Activated CD4-positive, alpha-beta T cell treated with anti-CD3 and anti-CD28 coated beads, Interleukin-2, amount 50 U/mL, for 48 hours (primary cell): ENCODE measurements around the gene RNF111.
"Not testable (repeated sequence)": the region's sequence is repeated elsewhere in the genome, so short reads cannot be mapped to it uniquely, and the experiment has no call there.

ENCODE experiments used
- DNase-seq, 2 experiments: peaks; one replicate each; pipeline ENCODE4 v3.0.0-alpha.2; 2020

RNF111 gene

DNA sequence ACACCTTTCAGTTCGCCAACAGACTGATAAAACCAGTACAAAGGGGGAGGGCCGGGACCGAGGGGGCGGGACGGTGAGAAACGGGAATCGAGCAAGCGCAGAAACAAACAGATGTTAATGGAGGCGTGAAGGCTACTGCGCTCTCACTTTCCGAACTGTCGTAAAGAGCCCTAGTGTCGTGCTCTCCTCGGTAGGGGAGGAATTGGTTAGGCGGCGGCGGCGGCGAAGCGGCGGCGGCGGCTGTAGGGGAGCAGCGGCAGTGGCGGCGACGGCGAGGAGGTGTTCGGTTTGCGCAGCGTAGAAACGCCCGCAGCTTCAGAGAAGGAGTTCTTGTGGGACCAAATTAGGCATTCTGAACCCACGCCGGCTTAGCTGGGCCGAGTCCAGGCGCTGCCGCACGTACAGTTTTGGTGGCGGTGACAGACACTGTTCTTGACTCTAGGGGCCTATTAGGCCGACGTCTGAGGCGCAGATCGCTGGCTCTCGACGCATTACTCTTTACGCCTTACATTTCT is at the start of gene RNF111:
TSS of gene RNF111 (plus strand) at position 173 of the 515 bp plus-strand sequence. CDS start 43,160 bp downstream, outside the sequence.
- peak; percentile 88 to 92 for DNase-seq

GRCh38 chr15:58947179-58947578 is 40.3 kb upstream of the RNF111 start:
- DNase-seq: no peak

- DNase-seq: no peak
Observed at GRCh38 chr15:58951388-58952007, 36.0 kb upstream of the RNF111 start.

- DNase-seq: no peak
Observed at GRCh38 chr15:58952751-58953150, 34.7 kb upstream of the RNF111 start.

DNA sequence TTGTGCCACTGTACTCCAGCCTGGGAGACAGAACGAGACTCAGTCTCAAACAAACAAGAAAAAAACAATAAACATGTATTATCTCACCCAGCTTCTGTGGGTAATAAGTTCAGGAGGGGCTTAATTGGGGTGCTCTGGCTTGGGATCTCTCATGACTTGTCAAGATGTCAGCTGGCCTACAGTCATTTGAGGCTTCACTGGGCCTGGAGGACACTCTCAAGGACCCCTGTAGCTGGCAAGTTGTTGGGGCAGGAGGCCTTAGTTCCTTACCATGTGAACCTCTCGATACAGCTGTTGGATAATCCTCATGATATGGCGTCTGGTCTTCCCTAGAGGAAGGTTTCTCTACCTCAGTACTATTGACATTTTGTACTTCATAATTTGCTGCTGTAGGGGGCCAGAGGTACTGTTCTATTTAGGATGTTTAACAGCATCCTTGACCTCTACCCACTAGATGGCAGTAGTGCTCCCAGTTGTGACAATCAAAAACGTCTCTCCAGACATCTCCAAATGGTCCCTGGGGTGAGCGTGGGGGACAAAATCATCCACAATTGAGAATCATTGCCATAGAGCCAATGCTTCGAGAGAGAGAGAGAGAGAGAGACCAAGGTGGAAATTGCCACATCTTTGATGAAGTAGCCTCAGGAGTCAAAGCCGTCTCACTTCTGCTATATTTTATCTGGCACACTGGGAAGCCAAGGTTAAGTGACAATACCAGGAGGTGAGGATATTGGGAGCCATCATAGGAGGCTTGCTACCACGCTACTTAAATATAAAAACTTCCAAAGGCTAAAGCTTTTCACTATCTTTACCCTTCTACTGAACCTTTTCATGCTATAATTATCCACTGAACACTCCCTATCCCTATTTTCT is 30.1 kb upstream of the RNF111 start:
- DNase-seq: peak; percentile 54 to 60

- DNase-seq: no peak
Observed at GRCh38 chr15:58958811-58959210, 28.7 kb upstream of the RNF111 start.

DNA sequence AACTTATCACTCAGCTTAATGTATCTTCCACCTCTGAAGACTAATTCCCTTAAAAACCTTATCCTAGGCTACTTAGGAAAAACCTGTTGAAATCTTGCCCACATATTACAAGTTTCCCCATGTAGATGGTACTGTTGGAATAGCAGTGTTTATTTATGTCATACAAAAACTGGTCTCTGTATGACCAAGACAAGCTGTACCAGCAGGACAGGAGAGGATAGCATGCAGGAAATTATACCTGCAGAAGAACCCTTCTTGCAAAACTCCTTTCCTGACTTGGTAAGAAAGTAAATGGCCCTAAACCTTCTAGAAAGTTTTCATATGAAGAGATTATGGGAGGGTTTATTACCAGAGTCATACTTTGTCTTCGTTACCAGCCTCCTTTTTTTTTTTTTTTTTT is 25.3 kb upstream of the RNF111 start:
- no peak for DNase-seq

GRCh38 chr15:58962662-58963565 is 24.5 kb upstream of the RNF111 start:
- DNase-seq: no peak

GRCh38 chr15:58966698-58967097 is 20.8 kb upstream of the RNF111 start:
- no peak for DNase-seq

GRCh38 chr15:58967479-58967878 is 20.0 kb upstream of the RNF111 start:
- DNase-seq: no peak

- DNase-seq: no peak
Observed at GRCh38 chr15:58977887-58978286, 9.6 kb upstream of the RNF111 start.

DNA sequence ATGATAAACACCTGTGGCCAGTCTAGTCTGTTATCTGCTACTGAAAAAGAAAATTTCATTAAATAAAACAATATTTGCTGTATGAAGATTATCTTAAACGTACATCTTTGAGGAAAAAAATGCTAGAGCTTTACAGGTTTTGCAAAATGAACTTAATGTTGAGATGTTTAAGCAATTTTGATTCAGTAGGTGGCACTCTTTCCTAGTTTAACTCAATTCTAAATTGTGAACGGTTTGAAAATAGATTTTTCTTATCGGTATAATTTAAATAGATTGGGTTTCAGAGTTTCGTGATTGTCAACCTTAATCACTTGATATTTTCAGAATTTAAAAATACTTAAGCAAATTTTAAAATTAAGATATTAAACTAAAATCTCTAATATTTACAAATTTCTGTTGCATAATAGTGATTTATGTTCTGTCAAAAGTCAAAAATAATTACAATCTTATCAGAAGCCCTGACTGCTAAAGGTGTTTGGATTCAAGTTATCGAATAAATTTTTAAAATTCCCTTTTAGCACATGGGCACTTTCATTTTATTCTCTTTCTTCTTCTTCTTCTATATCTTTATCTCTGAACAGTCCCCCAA is 7.0 kb upstream of the RNF111 start:
- DNase-seq: no peak

DNA sequence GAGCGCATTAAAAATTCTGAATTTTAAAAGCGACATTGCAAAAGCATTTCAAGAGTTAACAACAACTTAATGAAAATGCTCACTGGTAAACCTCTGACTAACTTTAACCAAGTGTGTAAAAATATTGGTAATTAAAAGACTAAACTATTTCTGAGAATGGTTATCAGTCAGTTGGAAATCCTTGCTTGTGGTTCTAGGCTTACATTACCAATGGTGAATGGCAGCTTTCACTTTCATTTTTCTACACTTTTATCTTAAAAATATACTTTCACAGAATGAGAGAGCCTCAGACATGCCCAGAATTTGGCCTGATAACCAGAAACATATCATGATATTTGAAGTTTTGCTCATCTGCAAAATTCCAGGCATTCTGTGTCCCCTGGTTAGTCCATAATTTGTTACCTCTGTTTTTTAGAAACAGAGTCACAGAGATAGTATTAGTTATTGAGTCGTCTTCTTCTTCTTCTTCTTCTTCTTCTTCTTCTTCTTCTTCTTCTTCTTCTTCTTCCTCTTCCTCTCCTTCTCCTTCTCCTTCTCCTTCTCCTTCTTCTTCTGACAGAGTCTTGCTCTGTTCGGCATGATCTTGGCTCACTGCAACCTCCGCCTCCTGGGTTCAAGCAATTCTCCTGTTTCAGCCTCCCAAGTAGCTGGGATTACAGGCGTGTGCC is 5.5 kb upstream of the RNF111 start:
- no peak for DNase-seq

GRCh38 chr15:58983261-58983660 is 4.2 kb upstream of the RNF111 start:
- DNase-seq: no peak

GRCh38 chr15:58985443-58985842 is 2.0 kb upstream of the RNF111 start:
- DNase-seq: no peak

DNA sequence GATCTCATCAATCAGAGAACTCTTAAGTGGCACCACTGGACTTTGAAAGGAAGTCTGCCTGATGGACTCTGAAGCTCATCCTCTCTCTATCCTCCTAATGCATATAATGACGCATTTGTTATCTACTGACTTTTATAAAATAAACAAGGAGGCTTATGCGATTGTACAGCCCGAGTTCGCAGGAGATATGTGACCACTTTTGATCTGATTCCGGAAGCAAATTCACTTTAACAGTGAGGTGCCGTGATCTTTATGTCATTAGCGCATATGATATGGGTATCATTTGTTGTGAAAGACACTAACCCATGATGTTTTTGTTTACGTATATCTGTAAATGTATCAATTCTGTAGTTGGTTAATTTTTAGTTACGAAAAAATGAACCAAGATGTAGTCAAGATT is 427 bp upstream of the RNF111 start:
- no peak for DNase-seq

DNA sequence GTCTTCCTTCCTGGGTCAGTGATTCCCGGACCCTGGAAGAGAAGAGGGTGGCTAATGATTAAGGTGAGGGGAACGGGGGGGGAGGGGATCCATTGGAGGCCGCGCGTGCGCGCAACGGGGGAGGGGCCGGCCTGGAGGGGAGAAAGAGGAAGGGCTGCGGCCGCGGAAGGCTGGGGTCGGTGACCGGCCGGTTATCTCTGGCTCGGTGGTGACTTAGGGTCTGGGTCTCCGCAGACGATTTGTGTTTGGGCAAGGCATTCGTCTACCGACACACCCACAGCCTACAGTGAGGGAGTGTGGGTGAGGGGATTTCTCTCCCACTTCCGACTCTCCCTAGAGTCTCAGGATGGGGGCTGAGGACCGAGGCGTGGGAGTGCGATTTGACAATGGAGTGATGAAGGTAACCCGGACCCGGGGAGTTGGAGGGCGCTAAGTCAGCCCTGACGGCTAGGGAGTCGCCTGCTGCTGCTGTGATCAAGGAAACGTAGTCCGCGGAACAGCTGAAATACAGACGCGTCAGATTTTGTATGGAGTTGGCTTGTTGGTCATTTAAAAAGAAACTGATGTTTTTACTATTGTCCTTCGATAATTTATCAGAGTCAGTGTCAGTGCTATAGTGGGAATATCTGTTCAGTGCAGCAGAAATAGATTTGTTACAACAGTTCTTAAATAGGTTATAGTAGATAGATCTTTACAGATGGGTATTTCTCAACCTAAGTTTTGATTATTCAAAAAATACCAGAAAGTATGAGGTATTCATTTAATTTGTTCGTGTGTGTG is 733 bp downstream of the RNF111 start:
- peak; percentile 66 to 72 for DNase-seq

DNA sequence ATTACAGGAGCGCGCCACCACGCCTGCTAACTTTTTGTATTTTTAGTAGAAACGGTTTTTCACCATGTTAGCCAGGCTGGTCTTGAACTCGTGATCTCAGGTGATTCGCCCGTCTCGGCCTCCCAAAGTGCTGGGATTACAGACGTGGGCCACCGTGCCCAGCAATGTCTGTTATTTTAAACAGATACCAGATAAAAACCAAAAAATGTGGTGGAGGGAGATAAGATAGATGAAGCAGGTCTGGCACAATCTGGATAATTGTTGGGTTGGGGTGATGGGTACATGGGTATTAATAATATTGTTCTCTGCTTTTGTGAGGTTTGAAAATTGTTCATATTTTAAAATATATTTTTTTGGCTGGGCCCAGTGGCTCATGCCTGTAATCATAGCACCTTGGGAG is 4.7 kb downstream of the RNF111 start:
- no peak for DNase-seq

GRCh38 chr15:58994906-58995453 is 7.5 kb downstream of the RNF111 start:
- no peak for DNase-seq

GRCh38 chr15:58999694-59000093 is 12.2 kb downstream of the RNF111 start:
- no peak for DNase-seq

DNA sequence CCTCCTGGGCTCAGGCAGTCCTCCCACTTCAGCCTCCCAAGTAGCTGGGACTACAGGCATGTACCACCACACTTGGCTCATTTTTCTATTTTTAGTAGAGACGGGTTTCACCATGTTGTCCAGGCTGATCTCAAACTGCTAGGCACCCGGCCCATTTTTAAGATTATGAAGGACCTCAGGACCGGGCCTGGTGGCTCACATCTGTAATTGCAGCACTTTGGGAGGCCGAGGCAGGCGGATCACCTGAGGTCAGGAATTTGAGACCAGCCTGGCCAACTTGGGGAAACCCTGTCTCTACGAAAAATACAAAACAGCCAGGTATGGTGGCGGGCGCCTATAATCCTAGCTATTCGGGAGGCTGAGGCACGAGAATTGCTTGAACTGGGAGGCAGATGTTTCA is 12.8 kb downstream of the RNF111 start:
- not testable (repeated sequence) for DNase-seq
